Endothelial cell (in vitro differentiated cells): ENCODE measurements around the gene RABIF. TPM values are rescaled to one million over a fixed set of nuclear protein-coding genes. Genes with fewer than 3 reads are reported as not detected.

ENCODE experiments used
- DNase-seq: peaks from one replicate; pipeline ENCODE4 v3.0.0; 2021; ENCODE audit warnings: low spot score
- H3K27ac Mint-ChIP-seq: one replicate; pipeline ENCODE4 v1.8.0; 2021; ENCODE audit warnings: mixed read lengths, inconsistent platforms; ENCODE audit not compliant: unreplicated experiment
- H3K27me3 Mint-ChIP-seq: one replicate; pipeline ENCODE4 v1.8.0; 2021; ENCODE audit warnings: mild to moderate bottlenecking, moderate library complexity, mixed read lengths, inconsistent platforms; ENCODE audit not compliant: unreplicated experiment
- H3K36me3 Mint-ChIP-seq: one replicate; pipeline ENCODE4 v1.8.0; 2021; ENCODE audit warnings: mild to moderate bottlenecking, low read depth, mixed read lengths, inconsistent platforms; ENCODE audit not compliant: unreplicated experiment
- H3K4me1 Mint-ChIP-seq: one replicate; pipeline ENCODE4 v1.8.0; 2021; ENCODE audit warnings: mild to moderate bottlenecking, mixed read lengths, inconsistent platforms; ENCODE audit not compliant: unreplicated experiment
- H3K4me3 Mint-ChIP-seq: one replicate; pipeline ENCODE4 v1.8.0; 2021; ENCODE audit warnings: mild to moderate bottlenecking, mixed read lengths, inconsistent platforms; ENCODE audit not compliant: unreplicated experiment
- H3K9me3 Mint-ChIP-seq: one replicate; pipeline ENCODE4 v1.8.0; 2021; ENCODE audit warnings: mixed read lengths, inconsistent platforms; ENCODE audit not compliant: unreplicated experiment
- CTCF ChIP-seq: fragments of 200-600 bp; sonication (generic); IDR thresholded peaks from one replicate; pipeline ENCODE4 v1.5.0; 2021; ENCODE audit warnings: antibody characterized with exemption; ENCODE audit not compliant: unreplicated experiment
- total RNA-seq: library from RNA; stranded (reverse); fragmentation: NEBNext Ultra II Directional; extraction: Animal tissue kit (Norgen Biotek cat#: 25700); gene quantifications from one replicate; pipeline ENCODE4 v1.2.1, GENCODE V29; 2021; ENCODE audit not compliant: unreplicated experiment

Gene RABIF
- total RNA-seq, 1 donor from 2014 or later = 13.5 TPM

- H3K4me1 Mint-ChIP-seq = peaks cover 6% of the 10 kb centered on the region
- H3K27me3 Mint-ChIP-seq = peaks cover 5% of the 10 kb centered on the region
- no peak for TF ChIP-seq CTCF
- DNase-seq = no peak
- no peaks in the 10 kb centered on the region for H3K36me3 Mint-ChIP-seq
- no peak overlapping the region for H3K27ac Mint-ChIP-seq
- no peak overlapping the region for H3K4me3 Mint-ChIP-seq
- H3K9me3 Mint-ChIP-seq = no peaks in the 10 kb centered on the region
These were observed 44.7 kb downstream of the RABIF start for GRCh38 chr1:202844259-202844658.

DNA sequence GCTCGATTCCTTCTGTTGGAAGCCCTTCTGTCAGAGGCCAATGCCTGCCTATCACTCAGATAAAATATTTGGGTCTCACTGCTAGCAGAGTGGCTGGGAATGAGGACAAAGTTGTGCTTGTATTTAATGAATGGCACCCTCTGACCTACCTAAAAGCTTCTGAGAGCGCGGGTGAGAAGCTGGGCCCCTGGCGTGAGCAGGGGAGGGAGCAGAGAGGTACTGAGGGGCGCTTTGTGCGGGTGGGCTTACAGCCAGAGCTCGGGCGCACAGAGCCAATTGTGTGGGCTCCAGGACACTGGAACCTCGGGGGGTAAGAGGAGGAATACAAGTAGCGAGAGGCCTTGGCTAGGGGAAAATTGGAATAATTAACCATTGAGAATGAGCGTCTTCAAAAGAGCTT, 45.9 kb downstream of the RABIF start:
- H3K36me3 Mint-ChIP-seq = no peaks in the 10 kb centered on the region
- no peak for TF ChIP-seq CTCF
- H3K4me3 Mint-ChIP-seq = no peak overlapping the region
- DNase-seq = no peak
- H3K9me3 Mint-ChIP-seq = no peaks in the 10 kb centered on the region
- no peak overlapping the region for H3K27ac Mint-ChIP-seq
- H3K4me1 Mint-ChIP-seq = peaks cover 6% of the 10 kb centered on the region
- peaks cover 5% of the 10 kb centered on the region for H3K27me3 Mint-ChIP-seq

DNA sequence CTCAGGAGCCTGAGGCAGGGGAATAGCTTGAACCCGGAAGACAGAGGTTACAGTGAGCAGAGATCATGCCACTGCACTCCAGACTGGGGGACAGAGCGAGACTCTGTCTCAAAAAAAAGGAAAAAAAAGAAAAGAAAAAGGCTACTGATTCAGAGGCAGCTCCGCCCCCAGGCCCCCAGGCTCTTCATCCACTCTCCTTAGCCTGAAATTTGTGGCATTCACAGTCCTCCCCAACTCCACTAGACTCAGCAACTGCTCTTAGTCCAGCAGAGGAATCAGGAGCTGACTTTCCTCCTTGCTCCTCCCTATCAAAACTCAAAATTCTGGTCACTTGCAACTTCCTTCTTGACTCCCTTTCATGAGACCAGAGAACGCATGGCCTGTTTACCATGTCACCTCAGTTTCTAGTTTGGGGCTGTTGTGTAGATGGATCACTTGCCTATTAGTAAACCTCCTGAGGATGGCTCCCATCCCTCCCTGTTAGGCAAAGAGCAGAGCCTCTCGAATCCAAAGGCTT, 51.1 kb downstream of the RABIF start:
- no peaks in the 10 kb centered on the region for H3K36me3 Mint-ChIP-seq
- H3K4me3 Mint-ChIP-seq = no peak overlapping the region
- DNase-seq = no peak
- TF ChIP-seq CTCF = no peak
- H3K27ac Mint-ChIP-seq = no peak overlapping the region
- H3K4me1 Mint-ChIP-seq = peaks cover 20% of the 10 kb centered on the region
- H3K9me3 Mint-ChIP-seq = no peaks in the 10 kb centered on the region
- H3K27me3 Mint-ChIP-seq = peaks cover 4% of the 10 kb centered on the region

GRCh38 chr1:202836623-202837403, 52.1 kb downstream of the RABIF start:
- no peak for TF ChIP-seq CTCF
- H3K27ac Mint-ChIP-seq = no peak overlapping the region
- H3K36me3 Mint-ChIP-seq = no peaks in the 10 kb centered on the region
- H3K4me3 Mint-ChIP-seq = no peak overlapping the region
- no peak for DNase-seq
- H3K27me3 Mint-ChIP-seq = peaks cover 4% of the 10 kb centered on the region
- H3K4me1 Mint-ChIP-seq = peaks cover 20% of the 10 kb centered on the region
- no peaks in the 10 kb centered on the region for H3K9me3 Mint-ChIP-seq

DNA sequence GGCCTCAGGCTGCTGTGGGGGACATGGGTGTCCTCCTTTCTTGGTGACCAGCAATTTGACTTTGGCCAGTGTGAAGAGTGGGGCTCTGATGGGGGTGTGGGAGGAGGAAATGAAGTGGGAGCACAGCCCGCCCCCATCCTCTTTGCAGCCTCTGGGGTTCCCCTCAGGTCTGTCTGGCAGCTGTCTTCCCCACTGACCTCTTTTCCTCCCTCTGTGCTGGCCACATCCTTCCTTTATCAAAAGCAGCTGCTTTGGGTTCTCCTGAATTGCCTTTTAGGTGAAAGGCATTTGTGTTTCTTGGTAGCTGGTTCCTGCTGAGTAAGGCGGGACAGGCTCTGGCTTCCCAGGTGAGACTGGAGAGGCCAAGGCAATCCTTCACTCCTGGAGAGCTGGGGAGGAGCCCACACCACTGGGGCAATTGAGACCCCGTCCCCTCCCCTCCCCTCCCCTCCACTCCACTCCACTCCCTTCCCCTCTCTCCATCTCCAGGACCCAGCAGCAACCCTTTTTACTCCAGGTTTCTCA, 53.3 kb downstream of the RABIF start:
- Mint-ChIP-seq H3K9me3 (no peaks in the 10 kb centered on the region), H3K36me3 (no peaks in the 10 kb centered on the region), H3K4me3 (no peak overlapping the region), H3K4me1 (peaks cover 20% of the 10 kb centered on the region), H3K27me3 (no peaks in the 10 kb centered on the region), H3K27ac (no peak overlapping the region)
- no peak for TF ChIP-seq CTCF
- no peak for DNase-seq
